ENCODE results near the gene DAPK2. TPM values are rescaled to one million over a fixed set of nuclear protein-coding genes. Genes with fewer than 3 reads are reported as not detected.
"Not testable (repeated sequence)": the region's sequence is repeated elsewhere in the genome, so short reads cannot be mapped to it uniquely, and the experiment has no call there.

Gene DAPK2
- total and polyA plus RNA-seq, 4 donors = 4.0 to 6.7 (median 6.7) TPM

GRCh38 chr15:64073496-64073895, 27.2 kb upstream of the DAPK2 start:
- H3K27ac ChIP-seq (ENCODE audit: low read depth, low read length); DNase-seq (ENCODE audit: low read depth in 4 of 6, low spot score in 6 of 6); H3K4me1 ChIP-seq (ENCODE audit: control insufficient read depth, insufficient read depth, low read length); H3K27me3 ChIP-seq (ENCODE audit: control insufficient read depth, insufficient read depth, low read length); H3K9me3 ChIP-seq (ENCODE audit: control insufficient read depth, insufficient read depth, low read length); H3K4me3 ChIP-seq (ENCODE audit: low read depth, low read length): not testable (repeated sequence)
- WGBS (ENCODE audit: insufficient coverage) = 60% methylated on average over 1 of the region's 2 CpGs
- peaks cover 10% of the 10 kb centered on the region for H3K36me3 ChIP-seq (ENCODE audit: control insufficient read depth, insufficient read depth, low read length)

DNA sequence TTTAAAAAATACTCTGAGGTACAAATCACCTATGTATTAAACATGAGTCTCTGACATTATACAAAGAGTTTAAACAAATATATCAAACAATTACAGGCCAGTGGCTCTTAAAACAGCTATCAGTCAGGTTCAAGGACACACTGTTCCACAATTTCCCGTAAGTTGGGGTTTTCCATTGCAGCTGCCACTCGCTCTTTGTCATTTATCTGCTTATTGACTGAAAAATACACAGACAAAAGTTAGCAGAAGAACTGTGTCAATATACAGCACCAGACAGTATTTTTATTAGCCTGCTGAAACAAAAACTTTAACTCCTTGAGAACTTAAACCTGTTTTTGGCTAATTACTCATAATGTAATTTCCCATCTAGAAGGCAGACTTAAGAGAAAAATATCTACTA, 26.5 kb upstream of the DAPK2 start:
- Histone ChIP-seq H3K9me3 (ENCODE audit: control insufficient read depth, insufficient read depth, low read length) (no peaks in the 10 kb centered on the region), H3K27me3 (ENCODE audit: control insufficient read depth, insufficient read depth, low read length) (no peaks in the 10 kb centered on the region), H3K4me1 (ENCODE audit: control insufficient read depth, insufficient read depth, low read length) (peaks cover under 1% of the 10 kb centered on the region), H3K36me3 (ENCODE audit: control insufficient read depth, insufficient read depth, low read length) (peaks cover 10% of the 10 kb centered on the region), H3K4me3 (ENCODE audit: low read depth, low read length) (no peak overlapping the region), H3K27ac (ENCODE audit: low read depth, low read length) (no peak overlapping the region)
- WGBS (ENCODE audit: insufficient coverage) = 100% methylated on average over 1 of the region's 2 CpGs
- DNase-seq (ENCODE audit: low read depth in 4 of 6, low spot score in 6 of 6) = no peak

- no peaks in the 10 kb centered on the region for H3K27me3 ChIP-seq (ENCODE audit: control insufficient read depth, insufficient read depth, low read length)
- no peak overlapping the region for H3K4me3 ChIP-seq (ENCODE audit: low read depth, low read length)
- H3K36me3 ChIP-seq (ENCODE audit: control insufficient read depth, insufficient read depth, low read length) = peaks cover 10% of the 10 kb centered on the region
- 80% methylated on average over 1 of the region's 4 CpGs for WGBS (ENCODE audit: insufficient coverage)
- peaks cover 4% of the 10 kb centered on the region for H3K4me1 ChIP-seq (ENCODE audit: control insufficient read depth, insufficient read depth, low read length)
- DNase-seq (ENCODE audit: low read depth in 4 of 6, low spot score in 6 of 6) = no peak
- no peak overlapping the region for H3K27ac ChIP-seq (ENCODE audit: low read depth, low read length)
- H3K9me3 ChIP-seq (ENCODE audit: control insufficient read depth, insufficient read depth, low read length) = no peaks in the 10 kb centered on the region
Measured at GRCh38 chr15:64071931-64072765, 25.9 kb upstream of the DAPK2 start.

GRCh38 chr15:64070965-64071851, 24.9 kb upstream of the DAPK2 start:
- H3K27ac ChIP-seq (ENCODE audit: low read depth, low read length) = no peak overlapping the region
- H3K9me3 ChIP-seq (ENCODE audit: control insufficient read depth, insufficient read depth, low read length) = no peaks in the 10 kb centered on the region
- no peak for DNase-seq (ENCODE audit: low read depth in 4 of 6, low spot score in 6 of 6)
- 80% methylated on average over 6 of the region's 8 CpGs for WGBS (ENCODE audit: insufficient coverage)
- H3K27me3 ChIP-seq (ENCODE audit: control insufficient read depth, insufficient read depth, low read length) = no peaks in the 10 kb centered on the region
- H3K4me3 ChIP-seq (ENCODE audit: low read depth, low read length) = no peak overlapping the region
- peaks cover 8% of the 10 kb centered on the region for H3K36me3 ChIP-seq (ENCODE audit: control insufficient read depth, insufficient read depth, low read length)
- peaks cover 4% of the 10 kb centered on the region for H3K4me1 ChIP-seq (ENCODE audit: control insufficient read depth, insufficient read depth, low read length)

DNA sequence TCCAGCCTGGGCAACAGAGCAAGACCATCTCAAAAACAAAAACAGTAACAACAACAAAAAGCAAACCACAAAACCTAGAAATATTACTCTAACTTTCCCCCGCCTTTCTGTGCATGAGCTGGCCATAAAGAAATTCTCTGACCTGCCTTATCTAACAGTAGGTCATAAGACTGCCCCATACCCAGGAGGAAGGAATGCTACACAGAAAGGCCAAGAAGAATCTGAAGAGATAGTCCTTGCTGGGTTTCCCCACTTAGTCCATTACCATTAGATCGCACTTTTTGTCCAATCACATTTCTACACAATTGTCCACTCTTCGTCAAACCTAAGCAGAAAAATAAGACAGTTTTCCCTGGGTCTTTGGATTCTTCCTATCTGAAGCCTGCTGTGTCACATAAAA, 23.8 kb upstream of the DAPK2 start:
- Histone ChIP-seq H3K36me3 (ENCODE audit: control insufficient read depth, insufficient read depth, low read length) (peaks cover 8% of the 10 kb centered on the region), H3K27ac (ENCODE audit: low read depth, low read length) (no peak overlapping the region), H3K9me3 (ENCODE audit: control insufficient read depth, insufficient read depth, low read length) (no peaks in the 10 kb centered on the region), H3K27me3 (ENCODE audit: control insufficient read depth, insufficient read depth, low read length) (no peaks in the 10 kb centered on the region), H3K4me1 (ENCODE audit: control insufficient read depth, insufficient read depth, low read length) (peaks cover 4% of the 10 kb centered on the region), H3K4me3 (ENCODE audit: low read depth, low read length) (no peak overlapping the region)
- DNase-seq (ENCODE audit: low read depth in 4 of 6, low spot score in 6 of 6) = no peak
- WGBS (ENCODE audit: insufficient coverage) = 100% methylated on average over 1 of the region's 3 CpGs

GRCh38 chr15:64068133-64068532, 21.8 kb upstream of the DAPK2 start:
- no peak for DNase-seq (ENCODE audit: low read depth in 4 of 6, low spot score in 6 of 6)
- H3K9me3 ChIP-seq (ENCODE audit: control insufficient read depth, insufficient read depth, low read length) = no peaks in the 10 kb centered on the region
- WGBS (ENCODE audit: insufficient coverage) = no CpG with 5 or more reads among the region's 4 CpGs
- no peaks in the 10 kb centered on the region for H3K27me3 ChIP-seq (ENCODE audit: control insufficient read depth, insufficient read depth, low read length)
- no peak overlapping the region for H3K27ac ChIP-seq (ENCODE audit: low read depth, low read length)
- peaks cover 4% of the 10 kb centered on the region for H3K4me1 ChIP-seq (ENCODE audit: control insufficient read depth, insufficient read depth, low read length)
- H3K4me3 ChIP-seq (ENCODE audit: low read depth, low read length) = no peak overlapping the region
- H3K36me3 ChIP-seq (ENCODE audit: control insufficient read depth, insufficient read depth, low read length) = peaks cover 4% of the 10 kb centered on the region

DNA sequence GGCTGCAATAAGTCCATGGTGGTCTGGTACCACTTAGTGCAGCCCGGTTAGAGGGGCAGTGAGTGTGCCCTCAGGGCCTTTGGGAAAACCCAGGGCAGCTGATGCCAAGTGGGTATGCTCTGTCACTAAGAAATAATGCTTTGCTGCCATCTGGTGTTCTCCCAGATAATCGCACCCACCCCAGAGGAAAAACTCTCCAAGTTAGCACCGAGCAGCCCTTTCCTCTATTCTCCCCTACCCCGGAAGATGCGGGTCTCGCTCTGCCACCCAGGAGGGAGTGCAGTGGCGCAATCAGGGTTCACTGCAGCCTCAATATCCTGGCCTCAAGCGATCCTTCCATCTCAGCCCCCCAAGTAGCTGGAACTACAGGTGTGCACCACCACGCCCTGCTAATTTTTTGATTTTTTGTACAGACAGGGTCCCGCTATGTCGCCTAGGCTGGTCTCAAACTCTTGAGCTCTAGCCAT, 21.3 kb upstream of the DAPK2 start:
- 28% methylated on average over 11 of the region's 11 CpGs for WGBS (ENCODE audit: insufficient coverage)
- Histone ChIP-seq H3K36me3 (ENCODE audit: control insufficient read depth, insufficient read depth, low read length) (peaks cover 4% of the 10 kb centered on the region), H3K27me3 (ENCODE audit: control insufficient read depth, insufficient read depth, low read length) (no peaks in the 10 kb centered on the region), H3K9me3 (ENCODE audit: control insufficient read depth, insufficient read depth, low read length) (no peaks in the 10 kb centered on the region), H3K27ac (ENCODE audit: low read depth, low read length) (no peak overlapping the region), H3K4me1 (ENCODE audit: control insufficient read depth, insufficient read depth, low read length) (peaks cover 4% of the 10 kb centered on the region), H3K4me3 (ENCODE audit: low read depth, low read length) (no peak overlapping the region)
- peak; percentile 51 to 92 (median 60) for DNase-seq (ENCODE audit: low read depth in 4 of 6, low spot score in 6 of 6)

- Histone ChIP-seq H3K4me1 (ENCODE audit: control insufficient read depth, insufficient read depth, low read length) (peaks cover 4% of the 10 kb centered on the region), H3K9me3 (ENCODE audit: control insufficient read depth, insufficient read depth, low read length) (no peaks in the 10 kb centered on the region), H3K4me3 (ENCODE audit: low read depth, low read length) (no peak overlapping the region), H3K27ac (ENCODE audit: low read depth, low read length) (no peak overlapping the region), H3K36me3 (ENCODE audit: control insufficient read depth, insufficient read depth, low read length) (no peaks in the 10 kb centered on the region), H3K27me3 (ENCODE audit: control insufficient read depth, insufficient read depth, low read length) (no peaks in the 10 kb centered on the region)
- DNase-seq (ENCODE audit: low read depth in 4 of 6, low spot score in 6 of 6) = no peak
- WGBS (ENCODE audit: insufficient coverage) = no CpG with 5 or more reads among the region's 1 CpG
Measured at GRCh38 chr15:64066451-64066850, 20.2 kb upstream of the DAPK2 start.

DNA sequence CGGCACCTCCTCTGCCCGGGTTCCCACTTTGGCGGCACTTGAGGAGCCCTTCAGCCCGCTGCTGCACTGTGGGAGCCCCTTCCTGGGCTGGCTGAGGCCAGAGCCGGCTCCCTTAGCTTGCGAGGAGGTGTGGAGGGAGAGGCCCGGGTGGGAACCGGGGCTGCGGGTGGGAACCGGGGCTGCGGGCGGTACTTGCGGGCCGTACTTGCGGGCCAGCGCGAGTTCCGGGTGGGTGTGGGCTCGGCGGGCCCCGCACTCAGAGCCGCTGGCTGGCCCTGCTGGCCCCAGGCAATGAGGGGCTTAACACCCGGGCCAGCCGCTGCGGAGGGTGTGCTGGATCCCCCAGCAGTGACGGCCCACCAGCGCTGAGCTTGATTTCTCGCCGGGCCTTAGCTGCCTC, 14.4 kb upstream of the DAPK2 start:
- no peaks in the 10 kb centered on the region for H3K9me3 ChIP-seq (ENCODE audit: control insufficient read depth, insufficient read depth, low read length)
- DNase-seq (ENCODE audit: low read depth in 4 of 6, low spot score in 6 of 6) = no peak
- H3K4me3 ChIP-seq (ENCODE audit: low read depth, low read length) = no peak overlapping the region
- no peaks in the 10 kb centered on the region for H3K4me1 ChIP-seq (ENCODE audit: control insufficient read depth, insufficient read depth, low read length)
- no peaks in the 10 kb centered on the region for H3K36me3 ChIP-seq (ENCODE audit: control insufficient read depth, insufficient read depth, low read length)
- no peaks in the 10 kb centered on the region for H3K27me3 ChIP-seq (ENCODE audit: control insufficient read depth, insufficient read depth, low read length)
- WGBS (ENCODE audit: insufficient coverage) = 95% methylated on average over 29 of the region's 29 CpGs
- H3K27ac ChIP-seq (ENCODE audit: low read depth, low read length) = no peak overlapping the region
